Measurements from ENCODE around the gene SUFU. TPM values are rescaled to one million over a fixed set of nuclear protein-coding genes. Genes with fewer than 3 reads are reported as not detected.

SUFU gene
- total and polyA plus RNA-seq, 2 donors (not counting 1 experiment from before 2014, with no cell fraction given): 4.8 to 13.3 TPM

- H3K79me2 ChIP-seq (ENCODE audit: control insufficient read depth, insufficient read depth, low read length): no peaks in the 10 kb centered on the region
- no peak for TF ChIP-seq EZH2 (IDR thresholded peaks at IDR 0.05; ENCODE audit: borderline replicate concordance, insufficient read depth, low read depth, low read length, poor library complexity, severe bottlenecking)
- no peak for TF ChIP-seq CTCF (IDR thresholded peaks at IDR 0.05)
- H3K9ac ChIP-seq (ENCODE audit: low read length): no peak overlapping the region
- H3K4me1 ChIP-seq (ENCODE audit: control insufficient read depth in 2 of 2, insufficient read depth in 2 of 2, low read length in 2 of 2): no peaks in the 10 kb centered on the region
- no peaks in the 10 kb centered on the region for H3K27me3 ChIP-seq (replicated peaks in 1 of 4; ENCODE audit: control extremely low read depth in 1 of 4, control insufficient read depth in 3 of 4, insufficient read depth in 4 of 4, low read length in 3 of 4)
- H4K20me1 ChIP-seq (ENCODE audit: control insufficient read depth, insufficient read depth, low read length, poor library complexity, severe bottlenecking): no peaks in the 10 kb centered on the region
- DNase-seq (no peak), ATAC-seq (ENCODE audit: low read depth) (no peak)
- Mint-ChIP-seq H3K9me3 (ENCODE audit: insufficient read depth) (no peaks in the 10 kb centered on the region), H3K27me3 (no peaks in the 10 kb centered on the region), H3K4me1 (no peaks in the 10 kb centered on the region), H3K27ac (no peak overlapping the region), H3K4me3 (no peak overlapping the region)
- ChIA-PET CTCF (interaction anchor here (0.7 to 0.9 kb wide), 2 partner anchors 18 to 912 kb away, joined by 3 read pairs; no protein-coding TSS in a partner anchor), POLR2A (no interaction called here)
- H3K9me3 ChIP-seq (ENCODE audit: control extremely low read depth in 1 of 3, control insufficient read depth in 2 of 3, insufficient read depth in 1 of 3, low read length in 2 of 3): no peaks in the 10 kb centered on the region
- 75% methylated on average over 2 of the region's 6 CpGs for WGBS (ENCODE audit: insufficient coverage)
- H2AFZ ChIP-seq (ENCODE audit: insufficient read depth, low read depth, low read length, poor library complexity, severe bottlenecking): no peak overlapping the region
- intact Hi-C loops (cut with micrococcal nuclease): no loop called here
- H3K36me3 ChIP-seq (replicated peaks in 1 of 2; ENCODE audit: control extremely low read depth in 1 of 2, control insufficient read depth in 1 of 2, extremely low read depth in 1 of 2, insufficient read depth in 2 of 2, low read length in 1 of 2): peaks cover 5 to 40% of the 10 kb centered on the region in 2 experiments
- no peak overlapping the region for H3K27ac ChIP-seq (ENCODE audit: low read length in 2 of 2)
- no peak overlapping the region for H3K4me2 ChIP-seq (replicated peaks; ENCODE audit: low read depth, low read length, poor library complexity, severe bottlenecking)
- no peak overlapping the region for H3K4me3 ChIP-seq (ENCODE audit: control extremely low read depth in 1 of 5, extremely low read depth in 1 of 5, insufficient read depth in 1 of 5, low read depth in 2 of 5, low read length in 4 of 5)
These were observed 100.7 kb downstream of the SUFU start for GRCh38 chr10:102604439-102604841.

- Mint-ChIP-seq H3K4me1 (no peaks in the 10 kb centered on the region), H3K4me3 (no peak overlapping the region), H3K27ac (no peak overlapping the region), H3K27me3 (no peaks in the 10 kb centered on the region), H3K9me3 (ENCODE audit: insufficient read depth) (no peaks in the 10 kb centered on the region)
- Histone ChIP-seq H2AFZ (ENCODE audit: insufficient read depth, low read depth, low read length, poor library complexity, severe bottlenecking) (no peak overlapping the region), H3K4me3 (ENCODE audit: control extremely low read depth in 1 of 5, extremely low read depth in 1 of 5, insufficient read depth in 1 of 5, low read depth in 2 of 5, low read length in 4 of 5) (no peak overlapping the region), H3K27me3 (replicated peaks in 1 of 4; ENCODE audit: control extremely low read depth in 1 of 4, control insufficient read depth in 3 of 4, insufficient read depth in 4 of 4, low read length in 3 of 4) (no peaks in the 10 kb centered on the region), H4K20me1 (ENCODE audit: control insufficient read depth, insufficient read depth, low read length, poor library complexity, severe bottlenecking) (no peaks in the 10 kb centered on the region), H3K9ac (ENCODE audit: low read length) (no peak overlapping the region), H3K79me2 (ENCODE audit: control insufficient read depth, insufficient read depth, low read length) (no peaks in the 10 kb centered on the region), H3K4me2 (replicated peaks; ENCODE audit: low read depth, low read length, poor library complexity, severe bottlenecking) (no peak overlapping the region), H3K36me3 (replicated peaks in 1 of 2; ENCODE audit: control extremely low read depth in 1 of 2, control insufficient read depth in 1 of 2, extremely low read depth in 1 of 2, insufficient read depth in 2 of 2, low read length in 1 of 2) (peaks cover 5 to 28% of the 10 kb centered on the region in 2 experiments), H3K4me1 (ENCODE audit: control insufficient read depth in 2 of 2, insufficient read depth in 2 of 2, low read length in 2 of 2) (no peaks in the 10 kb centered on the region), H3K27ac (ENCODE audit: low read length in 2 of 2) (no peak overlapping the region), H3K9me3 (ENCODE audit: control extremely low read depth in 1 of 3, control insufficient read depth in 2 of 3, insufficient read depth in 1 of 3, low read length in 2 of 3) (no peaks in the 10 kb centered on the region)
- no peak for ATAC-seq (ENCODE audit: low read depth)
- DNase-seq: no peak
- ChIA-PET CTCF (interaction anchor here (1.2 kb wide), 1 partner anchor 9 kb away, joined by 4 read pairs; no protein-coding TSS in a partner anchor), POLR2A (no interaction called here)
- TF ChIP-seq EZH2 (IDR thresholded peaks at IDR 0.05; ENCODE audit: borderline replicate concordance, insufficient read depth, low read depth, low read length, poor library complexity, severe bottlenecking): no peak
- TF ChIP-seq CTCF (IDR thresholded peaks at IDR 0.05): no peak
- intact Hi-C loops (cut with micrococcal nuclease): no loop called here
- 93% methylated on average over 2 of the region's 5 CpGs for WGBS (ENCODE audit: insufficient coverage)
These were observed 101.9 kb downstream of the SUFU start for GRCh38 chr10:102605712-102606111.

All from B cell (primary cell).